IMR-90 (cell line): ENCODE measurements around the gene SUSD6. TPM values are rescaled to one million over a fixed set of nuclear protein-coding genes. Genes with fewer than 3 reads are reported as not detected.

ENCODE experiments used
- ATAC-seq: fragments of 200-7000 bp; cut with Tn5 transposase; 2 replicates; pipeline ENCODE4 v1.9.1; 2020; ENCODE audit warnings: low read depth, mild to moderate bottlenecking, moderate library complexity
- BruUV-seq: library from RNA; stranded (reverse); fragments of 400-500 nt; replicated peaks from 2 replicates; lab custom pipeline; 2021; lab: Mats Ljungman, UMichigan
- CTCF ChIA-PET: fragments of 300-600 bp; formaldehyde crosslinking; extraction: SDS; loops from one replicate; lab custom pipeline; 2021; ENCODE audit warnings: antibody characterized with exemption; lab: Yijun Ruan, JAX
- POLR2A ChIA-PET: fragments of 300-600 bp; sonication (Branson Sonifier 250); formaldehyde crosslinking; loops from one replicate; lab custom pipeline; 2022; ENCODE audit warnings: antibody characterized with exemption; ENCODE audit not compliant: unreplicated experiment; lab: Charles Lee
- DNase-seq: peaks from one replicate; pipeline ENCODE4 v3.0.0; 2013
- H2AFZ ChIP-seq: replicated peaks from 2 replicates; pipeline ENCODE3; 2013; ENCODE audit warnings: low read length, mild to moderate bottlenecking; ENCODE audit not compliant: poor library complexity
- H2AK5ac ChIP-seq: 2 replicates; pipeline ENCODE4 v1.6.1; 2013; ENCODE audit warnings: low read depth, low read length, inconsistent platforms
- H2AK9ac ChIP-seq: replicated peaks from 2 replicates; pipeline ENCODE3; 2013; ENCODE audit warnings: mild to moderate bottlenecking, low read depth, low read length, moderate library complexity; ENCODE audit not compliant: poor library complexity
- H2BK120ac ChIP-seq: 2 replicates; pipeline ENCODE4 v1.6.1; 2013; ENCODE audit warnings: low read depth, low read length, inconsistent platforms
- H2BK15ac ChIP-seq: 3 replicates; pipeline ENCODE4 v1.6.1; 2013; ENCODE audit warnings: low read depth, low read length, inconsistent platforms
- H2BK20ac ChIP-seq: 2 replicates; pipeline ENCODE4 v1.6.1; 2013; ENCODE audit warnings: low read depth, mild to moderate bottlenecking, inconsistent platforms, low read length, moderate library complexity
- H2BK5ac ChIP-seq: 2 replicates; pipeline ENCODE4 v1.6.1; 2013; ENCODE audit warnings: mild to moderate bottlenecking, low read depth, low read length, inconsistent platforms; ENCODE audit not compliant: poor library complexity, severe bottlenecking
- H3K14ac ChIP-seq: replicated peaks from 2 replicates; pipeline ENCODE4 v1.6.1; 2013; ENCODE audit warnings: low read depth, low read length, inconsistent platforms
- H3K18ac ChIP-seq: 2 replicates; pipeline ENCODE4 v1.6.1; 2013; ENCODE audit warnings: low read depth, low read length, control low read depth
- H3K23ac ChIP-seq: 2 replicates; pipeline ENCODE4 v1.6.1; 2013; ENCODE audit warnings: low read depth, low read length, inconsistent platforms
- H3K27ac ChIP-seq: 2 replicates; pipeline ENCODE4 v1.5.1; 2013; ENCODE audit warnings: mild to moderate bottlenecking, control low read depth, low read length; ENCODE audit not compliant: insufficient read depth
- H3K27me3 ChIP-seq: 2 replicates; pipeline ENCODE4 v1.6.1; 2013; ENCODE audit warnings: low read length; ENCODE audit not compliant: control insufficient read depth, insufficient read depth
- H3K36me3 ChIP-seq: 2 replicates; pipeline ENCODE4 v1.6.1; 2013; ENCODE audit warnings: low read length, mixed read lengths; ENCODE audit not compliant: control insufficient read depth, insufficient read depth
- H3K4ac ChIP-seq: 2 replicates; pipeline ENCODE4 v1.6.1; 2013; ENCODE audit warnings: low read depth, low read length, inconsistent platforms
- H3K4me1 ChIP-seq: 2 replicates; pipeline ENCODE4 v1.6.1; 2013; ENCODE audit warnings: low read length, mixed read lengths; ENCODE audit not compliant: control insufficient read depth, insufficient read depth
- H3K4me2 ChIP-seq: 2 replicates; pipeline ENCODE4 v1.6.1; 2013; ENCODE audit warnings: low read depth, mild to moderate bottlenecking, control low read depth, low read length, moderate library complexity
- H3K4me3 ChIP-seq: 2 replicates; pipeline ENCODE4 v1.5.1; 2013; ENCODE audit warnings: low read depth, mild to moderate bottlenecking, control low read depth, low read length, moderate library complexity; ENCODE audit not compliant: insufficient read depth
- H3K56ac ChIP-seq: 2 replicates; pipeline ENCODE4 v1.6.1; 2013; ENCODE audit warnings: low read length, inconsistent platforms; ENCODE audit not compliant: insufficient read depth; ENCODE audit errors: extremely low read depth
- H3K79me1 ChIP-seq, 2 experiments: 2 replicates each; pipeline ENCODE4 v1.6.1; 2013; ENCODE audit warnings: low read length in 2 of 2, inconsistent platforms in 1 of 2, low read depth in 1 of 2
- H3K9ac ChIP-seq: 2 replicates; pipeline ENCODE4 v1.6.1; 2013; ENCODE audit warnings: low read depth, low read length, control low read depth
- H3K9me1 ChIP-seq: 2 replicates; pipeline ENCODE4 v1.6.1; 2013; ENCODE audit warnings: low read length, inconsistent platforms; ENCODE audit not compliant: insufficient read depth
- H3K9me3 ChIP-seq: 2 replicates; pipeline ENCODE4 v1.6.1; 2013; ENCODE audit warnings: low read length; ENCODE audit not compliant: control insufficient read depth, insufficient read depth
- H4K20me1 ChIP-seq: 2 replicates; pipeline ENCODE4 v1.6.1; 2013; ENCODE audit warnings: low read length, inconsistent platforms; ENCODE audit not compliant: insufficient read depth
- H4K5ac ChIP-seq: 2 replicates; pipeline ENCODE4 v1.6.1; 2013; ENCODE audit warnings: mild to moderate bottlenecking, low read depth, low read length, control low read depth
- H4K8ac ChIP-seq, 2 experiments: 2 replicates each; pipeline ENCODE4 v1.6.1; 2013; ENCODE audit warnings: low read depth in 2 of 2, low read length in 2 of 2, control low read depth in 1 of 2, inconsistent platforms in 1 of 2
- H4K91ac ChIP-seq: 2 replicates; pipeline ENCODE4 v1.6.1; 2013; ENCODE audit warnings: low read depth, low read length, inconsistent platforms; ENCODE audit not compliant: insufficient read depth
- BHLHE40 ChIP-seq: fragments of 150-350 bp; IDR thresholded peaks from 2 replicates; pipeline ENCODE4 v1.6.1; 2016; ENCODE audit warnings: mild to moderate bottlenecking, low read depth, low read length
- CEBPB ChIP-seq: IDR thresholded peaks from 2 replicates; pipeline ENCODE4 v1.6.1; 2012; ENCODE audit warnings: low read depth, low read length, improper control_type of control experiment
- CHD1 ChIP-seq: IDR thresholded peaks from 2 replicates; pipeline ENCODE4 v1.6.1; 2012; ENCODE audit warnings: low read depth, low read length, improper control_type of control experiment
- FOS ChIP-seq: fragments of 150-350 bp; IDR thresholded peaks from 2 replicates; pipeline ENCODE4 v1.6.1; 2016; ENCODE audit warnings: low read depth, low read length
- MAFK ChIP-seq: IDR thresholded peaks from 2 replicates; pipeline ENCODE4 v1.6.1; 2012; ENCODE audit warnings: low read depth, low read length, improper control_type of control experiment
- MAZ ChIP-seq: IDR thresholded peaks from 2 replicates; pipeline ENCODE4 v1.6.1; 2012; ENCODE audit warnings: low read depth, mild to moderate bottlenecking, low read length, improper control_type of control experiment, moderate library complexity, borderline replicate concordance
- MXI1 ChIP-seq: IDR thresholded peaks from 2 replicates; pipeline ENCODE4 v1.6.1; 2012; ENCODE audit warnings: low read depth, mild to moderate bottlenecking, low read length, moderate library complexity, borderline replicate concordance
- NFE2L2 ChIP-seq: fragments of 150-350 bp; IDR thresholded peaks from 2 replicates; pipeline ENCODE4 v1.6.1; 2016; ENCODE audit warnings: low read depth, mild to moderate bottlenecking, low read length
- POLR2A ChIP-seq: IDR thresholded peaks from 2 replicates; pipeline ENCODE4 v1.6.1; 2012; ENCODE audit warnings: mild to moderate bottlenecking, low read depth, low read length
- RAD21 ChIP-seq: IDR thresholded peaks from 2 replicates; pipeline ENCODE4 v1.6.1; 2012; ENCODE audit warnings: low read length, improper control_type of control experiment
- RCOR1 ChIP-seq: IDR thresholded peaks from 2 replicates; pipeline ENCODE4 v1.6.1; 2012; ENCODE audit warnings: mild to moderate bottlenecking, low read length, improper control_type of control experiment; ENCODE audit not compliant: insufficient replicate concordance
- RFX5 ChIP-seq: IDR thresholded peaks from 2 replicates; pipeline ENCODE4 v1.8.0; 2012; ENCODE audit warnings: low read depth, mild to moderate bottlenecking, low read length, moderate library complexity
- SMC3 ChIP-seq: fragments of 150-350 bp; IDR thresholded peaks from 2 replicates; pipeline ENCODE4 v1.6.1; 2016; ENCODE audit warnings: low read depth, mild to moderate bottlenecking, antibody characterized with exemption, low read length, moderate library complexity
- WGBS, 2 experiments: methylation state at CpG; one replicate each; pipeline versions ENCODE4 v1.1.5 to v1.1.7; 2013; ENCODE audit warnings: missing lambda C conversion rate in 2 of 2; ENCODE audit not compliant: insufficient read length in 1 of 2; ENCODE audit errors: extremely low coverage in 2 of 2; 5-methylcytosine and 5-hydroxymethylcytosine counted together
- dilution Hi-C: fragments of 300-500 bp; cut with HindIII; formaldehyde crosslinking; loops from one replicate; pipeline ENCODE4 v1.14.3; 2018; ENCODE audit warnings: low sequenced_read_pairs; ENCODE audit not compliant: unreplicated experiment
- in situ Hi-C: fragments of 300-500 bp; cut with MboI; formaldehyde crosslinking; loops from 3 replicates; pipeline ENCODE4 v1.14.3; 2019; ENCODE audit warnings: low sequenced_read_pairs, inconsistent platforms, mixed read lengths
- intact Hi-C: fragments of 100-400 bp; cut with micrococcal nuclease; formaldehyde crosslinking; loops from 2 replicates; pipeline ENCODE4 v1.10.0; 2022
- polyA plus RNA-seq, 3 experiments: library from polyadenylated mRNA; depleted of rRNA; stranded (reverse); fragments of >200 nt; gene quantifications; 2 replicates each; pipeline ENCODE4 v1.2.3, GENCODE V29; 2012; ENCODE audit warnings: low replicate concordance in 1 of 3
- total RNA-seq: library from RNA; depleted of rRNA; stranded (reverse); fragments of >200 nt; gene quantifications from 2 replicates; pipeline ENCODE4 v1.2.3, GENCODE V29; 2012
- TF ChIP-seq, protein P1 (sequence below): fragments of 150-350 bp; IDR thresholded peaks from 2 replicates; pipeline ENCODE4 v1.6.1; 2016; ENCODE audit warnings: low read depth, mild to moderate bottlenecking, low read length, moderate library complexity, borderline replicate concordance
- TF ChIP-seq, protein P2 (sequence below): conservative IDR thresholded peaks from 2 replicates; pipeline ENCODE4 v1.5.1; 2012; ENCODE audit warnings: mild to moderate bottlenecking, low read depth, low read length, improper control_type of control experiment
- TF ChIP-seq, protein P3 (sequence below): fragments of 150-350 bp; IDR thresholded peaks from 2 replicates; pipeline ENCODE4 v1.6.1; 2017; ENCODE audit warnings: mild to moderate bottlenecking, antibody characterized with exemption, low read length, low read depth

Gene SUSD6
- total and polyA plus RNA-seq, 2 of the 4 experiments (the other 2 are of a cell fraction): 2.3 to 10.1 TPM

DNA sequence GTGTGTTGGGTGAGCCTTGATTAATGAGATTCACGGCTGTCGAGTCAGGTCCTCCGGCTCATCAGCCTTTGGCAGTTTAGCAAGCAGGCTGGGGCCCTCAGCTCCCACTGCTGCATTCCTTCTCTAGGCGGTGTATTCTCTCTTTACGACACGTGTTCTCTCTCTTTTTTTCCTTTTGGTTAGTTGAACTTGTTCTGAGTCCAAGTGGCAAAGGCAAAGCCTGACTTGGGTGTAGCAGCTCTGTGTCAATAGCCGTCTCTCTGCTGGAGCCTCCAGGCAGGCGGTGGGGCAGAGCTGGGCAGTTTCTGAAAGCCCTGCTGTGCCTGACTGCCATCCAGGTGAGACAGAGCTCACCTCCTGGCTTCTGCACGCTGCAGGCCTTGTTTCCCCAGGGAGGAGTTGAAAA is 46.6 kb downstream of the SUSD6 start:
- Histone ChIP-seq H2BK5ac (no peak overlapping the region), H2AFZ (no peak overlapping the region), H3K9me1 (peaks cover 45% of the 10 kb centered on the region), H3K23ac (peak overlapping the region; percentile 65), H3K27ac (peak overlapping the region; percentile 19; the same call in 1 of the 2 replicates), H3K27me3 (no peaks in the 10 kb centered on the region), H3K18ac (no peak overlapping the region), H4K20me1 (peaks cover 27% of the 10 kb centered on the region), H2AK5ac (peak overlapping the region; percentile 35; the same call in 1 of the 2 replicates), H4K5ac (no peak overlapping the region), H2BK120ac (no peak overlapping the region), H3K4me3 (no peak overlapping the region), H3K56ac (no peak overlapping the region), H3K4me2 (peak overlapping the region; percentile 27; the same call in 1 of the 2 replicates), H2BK20ac (no peak overlapping the region), H3K14ac (peak overlapping the region; percentile 73), H3K4ac (peak overlapping the region; percentile 52), H3K36me3 (peaks cover 16% of the 10 kb centered on the region), H3K4me1 (peaks cover 25% of the 10 kb centered on the region), H2AK9ac (peak overlapping the region; percentile 43), H4K8ac (peak overlapping the region in 1 of 2 experiments; percentile 6; a peak in 1 of 4 replicates), H2BK15ac (peak overlapping the region; percentile 10; the same call in 1 of the 3 replicates), H4K91ac (0 out of 2 replicates have a peak overlapping the region, but pooled peaks have one; percentile 2), H3K9ac (no peak overlapping the region), H3K9me3 (no peaks in the 10 kb centered on the region), H3K79me1 (peaks cover 51 to 74% of the 10 kb centered on the region in 2 experiments)
- WGBS, 2 experiments: 58% methylated on average over 9 of the region's 9 CpGs; no CpG with 5 or more reads in 1 of the 2 experiments
- BruUV-seq: no TSS peak
- dilution Hi-C loops (no loop called here), in situ Hi-C loops (no loop called here), intact Hi-C loops (no loop called here)
- ChIA-PET CTCF (no interaction called here), POLR2A (no interaction called here)
- TF ChIP-seq NFE2L2: no peak
- TF ChIP-seq RFX5: no peak
- no peak for TF ChIP-seq SMC3
- TF ChIP-seq, protein P1, sequence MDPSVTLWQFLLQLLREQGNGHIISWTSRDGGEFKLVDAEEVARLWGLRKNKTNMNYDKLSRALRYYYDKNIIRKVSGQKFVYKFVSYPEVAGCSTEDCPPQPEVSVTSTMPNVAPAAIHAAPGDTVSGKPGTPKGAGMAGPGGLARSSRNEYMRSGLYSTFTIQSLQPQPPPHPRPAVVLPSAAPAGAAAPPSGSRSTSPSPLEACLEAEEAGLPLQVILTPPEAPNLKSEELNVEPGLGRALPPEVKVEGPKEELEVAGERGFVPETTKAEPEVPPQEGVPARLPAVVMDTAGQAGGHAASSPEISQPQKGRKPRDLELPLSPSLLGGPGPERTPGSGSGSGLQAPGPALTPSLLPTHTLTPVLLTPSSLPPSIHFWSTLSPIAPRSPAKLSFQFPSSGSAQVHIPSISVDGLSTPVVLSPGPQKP: no peak
- no peak for TF ChIP-seq CHD1
- TF ChIP-seq, protein P2, sequence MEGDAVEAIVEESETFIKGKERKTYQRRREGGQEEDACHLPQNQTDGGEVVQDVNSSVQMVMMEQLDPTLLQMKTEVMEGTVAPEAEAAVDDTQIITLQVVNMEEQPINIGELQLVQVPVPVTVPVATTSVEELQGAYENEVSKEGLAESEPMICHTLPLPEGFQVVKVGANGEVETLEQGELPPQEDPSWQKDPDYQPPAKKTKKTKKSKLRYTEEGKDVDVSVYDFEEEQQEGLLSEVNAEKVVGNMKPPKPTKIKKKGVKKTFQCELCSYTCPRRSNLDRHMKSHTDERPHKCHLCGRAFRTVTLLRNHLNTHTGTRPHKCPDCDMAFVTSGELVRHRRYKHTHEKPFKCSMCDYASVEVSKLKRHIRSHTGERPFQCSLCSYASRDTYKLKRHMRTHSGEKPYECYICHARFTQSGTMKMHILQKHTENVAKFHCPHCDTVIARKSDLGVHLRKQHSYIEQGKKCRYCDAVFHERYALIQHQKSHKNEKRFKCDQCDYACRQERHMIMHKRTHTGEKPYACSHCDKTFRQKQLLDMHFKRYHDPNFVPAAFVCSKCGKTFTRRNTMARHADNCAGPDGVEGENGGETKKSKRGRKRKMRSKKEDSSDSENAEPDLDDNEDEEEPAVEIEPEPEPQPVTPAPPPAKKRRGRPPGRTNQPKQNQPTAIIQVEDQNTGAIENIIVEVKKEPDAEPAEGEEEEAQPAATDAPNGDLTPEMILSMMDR: no peak
- TF ChIP-seq POLR2A: no peak
- TF ChIP-seq FOS: no peak
- no peak for TF ChIP-seq RAD21
- TF ChIP-seq MAFK: no peak
- no peak for TF ChIP-seq RCOR1
- TF ChIP-seq, protein P3, sequence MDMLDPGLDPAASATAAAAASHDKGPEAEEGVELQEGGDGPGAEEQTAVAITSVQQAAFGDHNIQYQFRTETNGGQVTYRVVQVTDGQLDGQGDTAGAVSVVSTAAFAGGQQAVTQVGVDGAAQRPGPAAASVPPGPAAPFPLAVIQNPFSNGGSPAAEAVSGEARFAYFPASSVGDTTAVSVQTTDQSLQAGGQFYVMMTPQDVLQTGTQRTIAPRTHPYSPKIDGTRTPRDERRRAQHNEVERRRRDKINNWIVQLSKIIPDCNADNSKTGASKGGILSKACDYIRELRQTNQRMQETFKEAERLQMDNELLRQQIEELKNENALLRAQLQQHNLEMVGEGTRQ: no peak
- TF ChIP-seq CEBPB: no peak
- TF ChIP-seq MXI1: no peak
- TF ChIP-seq MAZ: no peak
- TF ChIP-seq BHLHE40: no peak
- DNase-seq: peak; percentile 42
- ATAC-seq: peak; percentile 25; the same call in 1 of the 2 replicates
